Muscle of leg (tissue), 16 donors: ENCODE results near the gene MID1IP1. TPM values are rescaled to one million over a fixed set of nuclear protein-coding genes. Genes with fewer than 3 reads are reported as not detected.

ENCODE experiments used
- DNase-seq: peaks from one replicate; pipeline ENCODE4 v3.0.0; 2013
- H3K27ac ChIP-seq: one replicate; pipeline ENCODE4 v1.5.1; 2013; ENCODE audit warnings: mild to moderate bottlenecking, low read length, control low read depth
- H3K27me3 ChIP-seq: one replicate; pipeline ENCODE4 v1.6.1; 2013; ENCODE audit warnings: low read length; ENCODE audit not compliant: control insufficient read depth, insufficient read depth
- H3K36me3 ChIP-seq: one replicate; pipeline ENCODE4 v1.6.1; 2013; ENCODE audit warnings: low read length; ENCODE audit not compliant: control insufficient read depth, insufficient read depth
- H3K4me1 ChIP-seq: one replicate; pipeline ENCODE4 v1.6.1; 2013; ENCODE audit warnings: low read length; ENCODE audit not compliant: control insufficient read depth, insufficient read depth
- H3K4me3 ChIP-seq: one replicate; pipeline ENCODE4 v1.5.1; 2013; ENCODE audit warnings: low read length, control low read depth
- H3K9me3 ChIP-seq: replicated peaks from 2 replicates; pipeline ENCODE4 v1.6.1; 2013; ENCODE audit warnings: low read depth, low read length; ENCODE audit not compliant: control insufficient read depth
- WGBS: methylation state at CpG from one replicate; pipeline ENCODE4 v1.1.5; 2013; ENCODE audit warnings: missing lambda C conversion rate; ENCODE audit not compliant: insufficient coverage; 5-methylcytosine and 5-hydroxymethylcytosine counted together
- long read RNA-seq, 11 donors: transcript quantifications; one replicate each; lab custom pipeline, GENCODE V29; 2026
- polyA plus RNA-seq, 8 donors: library from polyadenylated mRNA; unstranded; fragments of 120-200 nt; gene quantifications; one replicate each; pipeline versions ENCODE4 v1.2.1 to v1.2.3, GENCODE V29; 2013; ENCODE audit warnings: inconsistent platforms in 1 of 8, low replicate concordance in 1 of 8; ENCODE audit not compliant: insufficient read length in 8 of 8, insufficient read depth in 1 of 8
- total RNA-seq: library from RNA; stranded (reverse); fragments of 120-200 nt; gene quantifications from one replicate; pipeline ENCODE4 v1.2.4, GENCODE V29; 2013

MID1IP1 gene, protein sequence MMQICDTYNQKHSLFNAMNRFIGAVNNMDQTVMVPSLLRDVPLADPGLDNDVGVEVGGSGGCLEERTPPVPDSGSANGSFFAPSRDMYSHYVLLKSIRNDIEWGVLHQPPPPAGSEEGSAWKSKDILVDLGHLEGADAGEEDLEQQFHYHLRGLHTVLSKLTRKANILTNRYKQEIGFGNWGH
- total RNA-seq, result 9.7 TPM
- 10 to 100 TPM; 11.8 to 18.0 (median 15.1) TPM for polyA plus RNA-seq
- long read RNA-seq, donor 1, partial matches to known transcripts, result 0 of 1 reads
- long read RNA-seq, donor 1, other reads (novel, unspliced or antisense), result 0 of 1 reads
- long read RNA-seq, donor 2, result 0 reads
- long read RNA-seq, donor 3, partial matches to known transcripts, result 0 of 3 reads
- long read RNA-seq, donor 3, other reads (novel, unspliced or antisense), result 0 of 3 reads
- long read RNA-seq, donor 4, transcript MID1IP1-201 (2 exons, 2,536 nt), result major isoform, 8 of 8 reads
- long read RNA-seq, donor 4, partial matches to known transcripts, result 0 of 8 reads
- long read RNA-seq, donor 4, other reads (novel, unspliced or antisense), result 0 of 8 reads
- long read RNA-seq, donor 5, transcript MID1IP1-201 (2 exons, 2,536 nt), result major isoform, 9 of 39 reads
- long read RNA-seq, donor 5, partial matches to known transcripts, result 29 of 39 reads
- long read RNA-seq, donor 5, other reads (novel, unspliced or antisense), result 0 of 39 reads
- long read RNA-seq, donor 6, transcript MID1IP1-201 (2 exons, 2,536 nt), result major isoform, 6 of 6 reads
- long read RNA-seq, donor 6, partial matches to known transcripts, result 0 of 6 reads
- long read RNA-seq, donor 6, other reads (novel, unspliced or antisense), result 0 of 6 reads
- long read RNA-seq, donor 7, transcript MID1IP1-201 (2 exons, 2,536 nt), result major isoform, 5 of 5 reads
- long read RNA-seq, donor 7, partial matches to known transcripts, result 0 of 5 reads
- long read RNA-seq, donor 7, other reads (novel, unspliced or antisense), result 0 of 5 reads
- long read RNA-seq, donor 8, partial matches to known transcripts, result 8 of 11 reads
- long read RNA-seq, donor 8, other reads (novel, unspliced or antisense), result 0 of 11 reads
- long read RNA-seq, donor 9, transcript MID1IP1-201 (2 exons, 2,536 nt), result major isoform, 7 of 7 reads
- long read RNA-seq, donor 9, partial matches to known transcripts, result 0 of 7 reads
- long read RNA-seq, donor 9, other reads (novel, unspliced or antisense), result 0 of 7 reads
- long read RNA-seq, donor 10, partial matches to known transcripts, result 0 of 3 reads
- long read RNA-seq, donor 10, other reads (novel, unspliced or antisense), result 0 of 3 reads
- long read RNA-seq, donor 11, partial matches to known transcripts, result 0 of 3 reads
- long read RNA-seq, donor 11, other reads (novel, unspliced or antisense), result 0 of 3 reads

DNA sequence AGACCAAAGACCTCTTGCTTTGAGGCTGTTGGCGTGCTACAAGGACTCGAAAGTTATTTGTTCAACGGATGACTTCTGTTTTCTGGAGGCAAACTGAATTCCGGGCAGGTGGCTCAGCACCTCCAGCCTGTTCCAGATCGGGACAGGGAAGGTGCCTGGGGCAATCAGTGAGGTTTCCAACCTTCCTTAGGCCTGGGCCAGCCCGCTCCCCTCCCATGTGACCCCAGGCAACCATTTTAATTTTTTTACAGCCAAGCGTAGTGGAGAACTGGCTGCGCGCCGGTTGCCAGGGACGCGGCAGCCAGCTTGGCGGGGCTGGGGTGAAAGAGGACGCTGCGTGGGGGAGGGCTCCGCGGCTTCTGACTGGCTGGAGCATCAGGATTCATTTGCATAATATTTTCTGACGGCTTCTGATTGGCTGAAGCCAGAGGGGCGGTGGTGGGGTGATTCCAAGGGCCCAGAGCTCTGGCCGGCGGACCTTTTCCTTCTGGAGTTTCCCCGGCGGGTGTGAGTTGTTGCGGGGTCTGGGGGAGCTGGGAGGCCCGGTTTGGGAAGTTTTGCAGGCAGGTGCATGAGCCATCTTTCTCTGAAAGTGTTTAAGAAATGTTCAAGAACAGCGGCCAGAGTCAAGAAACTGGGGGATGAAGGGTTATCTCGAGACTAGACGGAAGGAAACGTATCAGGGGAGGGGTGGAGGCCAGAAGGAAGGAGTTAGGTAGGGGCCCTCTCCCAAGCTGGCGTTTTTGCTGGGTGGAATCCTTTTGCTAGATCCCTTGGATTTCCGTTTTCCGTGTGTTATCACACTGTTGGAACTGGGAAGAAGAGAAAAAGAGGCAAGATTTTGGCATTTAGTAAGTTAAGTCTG lies at the start of gene MID1IP1:
Gene MID1IP1 (plus strand): TSS at position 479 of the 865 bp plus-strand sequence. CDS start 3,488 bp downstream, outside the sequence.
- H3K9me3 ChIP-seq, result no peaks in the 10 kb centered on the region
- H3K36me3 ChIP-seq, result no peaks in the 10 kb centered on the region
- H3K27me3 ChIP-seq, result peaks cover 8% of the 10 kb centered on the region
- 20% methylated on average over 20 of the region's 32 CpGs for WGBS
- H3K4me1 ChIP-seq, result peaks cover 17% of the 10 kb centered on the region
- H3K4me3 ChIP-seq, result peak within 1 kb of the TSS; percentile 53
- peak; percentile 97 for DNase-seq
- peak within 1 kb of the TSS; percentile 91 for H3K27ac ChIP-seq

DNA sequence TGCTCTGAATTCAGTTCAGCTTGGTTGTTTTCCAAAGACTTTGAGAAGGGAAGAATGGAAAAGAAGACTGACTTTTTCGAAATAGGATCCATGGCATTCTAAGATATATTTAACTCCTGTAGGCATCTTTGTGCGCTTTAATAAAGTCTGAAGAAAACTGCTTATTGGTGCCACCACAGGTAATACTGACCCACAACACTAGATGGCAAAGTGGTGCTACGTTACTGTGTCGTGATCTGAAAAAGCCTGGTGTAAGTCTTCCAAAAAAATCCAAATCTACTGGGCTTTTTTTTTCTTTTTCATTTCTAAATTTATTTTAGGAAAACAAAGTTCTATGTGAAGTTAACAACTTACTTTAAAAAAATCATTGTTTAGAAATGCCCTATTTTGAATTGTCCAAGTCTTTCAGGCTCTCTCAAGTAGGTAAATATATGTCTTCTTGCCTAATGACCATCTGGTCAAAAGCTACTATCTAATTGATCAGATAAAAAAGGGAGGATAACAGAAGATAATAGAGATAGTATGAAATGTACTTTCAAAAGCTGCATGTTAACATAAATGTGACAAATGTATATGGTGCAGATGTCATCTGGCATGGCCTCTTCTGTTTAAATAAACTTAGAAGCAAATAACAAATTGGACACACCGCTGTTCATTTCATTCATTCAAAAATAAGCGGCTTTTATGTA lies 47.0 kb upstream of the MID1IP1 start:
- no CpG with 5 or more reads among the region's 6 CpGs for WGBS
- no peak overlapping the region for H3K27ac ChIP-seq
- peak; percentile 65 for DNase-seq
- H3K36me3 ChIP-seq, result no peaks in the 10 kb centered on the region
- H3K27me3 ChIP-seq, result peaks cover 17% of the 10 kb centered on the region
- no peak overlapping the region for H3K4me3 ChIP-seq
- no peaks in the 10 kb centered on the region for H3K4me1 ChIP-seq
- H3K9me3 ChIP-seq, result no peaks in the 10 kb centered on the region

DNA sequence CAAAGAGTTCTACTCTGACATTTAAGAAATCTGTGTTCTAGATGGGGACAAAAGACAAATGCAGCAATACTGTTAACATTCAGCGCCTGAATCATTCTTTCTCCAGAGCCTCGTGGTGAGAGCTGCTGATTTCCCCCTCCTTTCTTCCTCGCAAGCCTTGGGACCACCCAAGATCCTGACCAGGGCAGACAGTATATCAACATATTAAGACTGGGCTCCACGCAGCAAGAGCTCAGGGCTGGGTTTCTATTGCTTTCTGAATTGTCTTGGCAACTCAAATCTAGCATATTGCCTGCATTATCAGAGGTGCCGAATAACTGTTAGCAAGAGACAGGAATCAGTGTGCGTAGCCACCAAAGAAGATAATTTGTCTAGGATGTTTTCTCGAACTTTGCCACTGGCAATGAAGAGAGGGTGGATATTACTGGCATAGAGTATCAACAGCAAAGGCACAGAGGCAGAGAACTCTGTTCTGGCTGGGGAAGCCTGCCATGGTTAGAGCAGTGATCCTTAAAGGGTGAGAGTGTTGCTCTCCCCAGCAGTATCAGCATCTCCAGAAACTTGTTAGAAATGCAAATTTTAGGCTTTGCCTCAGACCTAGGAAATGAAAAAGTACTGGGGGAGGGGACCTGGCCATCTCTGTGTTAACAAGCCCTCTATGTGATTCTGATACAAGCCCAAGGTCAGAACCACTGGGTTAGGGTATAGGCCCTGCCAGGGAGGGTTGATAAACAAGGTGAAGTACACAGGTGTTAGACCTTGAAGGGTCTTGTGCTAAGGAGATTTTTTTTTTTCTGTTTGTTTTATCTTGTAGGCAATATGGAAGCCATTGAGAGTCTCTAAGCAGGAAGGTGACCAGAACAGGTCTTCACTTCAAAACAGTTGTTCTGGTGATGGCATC lies 46.2 kb upstream of the MID1IP1 start:
- Histone ChIP-seq H3K27me3 (peaks cover 15% of the 10 kb centered on the region), H3K36me3 (no peaks in the 10 kb centered on the region), H3K9me3 (no peaks in the 10 kb centered on the region), H3K27ac (no peak overlapping the region), H3K4me3 (no peak overlapping the region), H3K4me1 (no peaks in the 10 kb centered on the region)
- DNase-seq, result peak; percentile 46
- WGBS, result 50% methylated on average over 7 of the region's 7 CpGs

- no peaks in the 10 kb centered on the region for H3K36me3 ChIP-seq
- peaks cover 5% of the 10 kb centered on the region for H3K27me3 ChIP-seq
- no peak overlapping the region for H3K27ac ChIP-seq
- no peaks in the 10 kb centered on the region for H3K4me1 ChIP-seq
- no CpG with 5 or more reads among the region's 1 CpG for WGBS
- no peaks in the 10 kb centered on the region for H3K9me3 ChIP-seq
- DNase-seq, result no peak
- H3K4me3 ChIP-seq, result no peak overlapping the region
Observed at GRCh38 chrX:38760883-38761282, 40.4 kb upstream of the MID1IP1 start.

DNA sequence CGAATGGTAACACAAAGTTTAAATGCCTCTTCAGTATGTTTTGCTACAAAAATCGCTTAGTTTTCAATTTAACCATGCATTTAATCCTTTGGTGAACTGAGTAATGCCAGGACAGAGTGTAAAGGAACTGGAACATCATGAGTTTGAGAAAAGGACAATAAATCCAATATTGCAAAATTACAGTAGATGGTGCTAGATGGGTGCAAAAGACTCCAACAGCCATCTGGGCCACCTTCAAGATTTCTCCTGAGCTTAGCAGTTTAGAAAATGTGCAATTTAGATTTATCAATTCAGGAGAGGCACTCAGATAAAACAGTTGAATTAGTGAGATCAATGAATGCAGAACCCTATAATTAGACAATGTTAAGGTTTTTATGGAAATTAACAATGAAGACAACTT lies 33.2 kb upstream of the MID1IP1 start:
- DNase-seq, result peak; percentile 51
- WGBS, result no CpG with 5 or more reads among the region's 2 CpGs

DNA sequence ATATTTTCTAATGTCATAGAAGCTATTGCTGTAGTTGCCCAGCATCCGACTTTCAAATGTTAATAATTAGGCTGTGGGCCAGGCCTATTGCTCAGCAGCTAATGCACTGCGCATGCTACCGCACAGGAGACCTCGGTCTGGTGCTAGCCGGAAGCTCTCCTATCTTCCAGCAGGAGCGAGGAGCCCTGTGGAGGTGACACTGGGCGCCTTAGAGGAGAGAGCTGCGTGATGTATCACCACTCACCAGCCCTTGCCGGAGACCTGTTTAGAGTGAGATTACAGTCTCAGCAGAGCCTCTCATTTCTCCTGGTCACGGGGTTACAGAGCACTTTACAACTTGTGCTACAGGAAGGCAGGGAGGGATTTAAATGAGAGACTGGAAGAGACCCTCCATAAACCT lies 31.1 kb upstream of the MID1IP1 start:
- no peaks in the 10 kb centered on the region for H3K36me3 ChIP-seq
- DNase-seq, result no peak
- no peaks in the 10 kb centered on the region for H3K4me1 ChIP-seq
- no peak overlapping the region for H3K4me3 ChIP-seq
- no peak overlapping the region for H3K27ac ChIP-seq
- no peaks in the 10 kb centered on the region for H3K9me3 ChIP-seq
- WGBS, result 72% methylated on average over 6 of the region's 10 CpGs
- H3K27me3 ChIP-seq, result peaks cover 12% of the 10 kb centered on the region

More for the DNA sequence above, 33.2 kb upstream of the MID1IP1 start:
- Histone ChIP-seq H3K27ac (no peak overlapping the region), H3K4me1 (no peaks in the 10 kb centered on the region), H3K4me3 (no peak overlapping the region), H3K9me3 (no peaks in the 10 kb centered on the region), H3K36me3 (no peaks in the 10 kb centered on the region), H3K27me3 (peaks cover 11% of the 10 kb centered on the region)

DNA sequence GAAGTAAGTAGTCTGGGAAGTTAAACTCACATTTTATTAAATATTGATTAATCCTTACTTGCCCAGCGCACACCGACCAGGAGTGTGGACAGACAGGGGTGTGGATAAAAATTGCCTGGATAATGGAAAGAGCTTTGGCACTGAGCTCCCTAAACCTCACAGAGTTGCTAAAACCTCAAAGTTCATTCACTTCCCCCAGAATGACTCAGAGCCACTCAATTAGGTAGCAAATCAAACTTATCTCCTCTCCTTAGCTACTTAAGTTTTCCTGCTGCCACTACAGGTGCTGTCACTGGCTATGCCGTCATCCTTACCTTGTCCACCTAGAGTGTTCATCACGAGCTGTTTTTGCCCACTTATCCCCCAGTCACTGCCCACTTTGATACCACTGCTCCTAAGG lies 27.0 kb upstream of the MID1IP1 start:
- no peak for DNase-seq
- Histone ChIP-seq H3K27me3 (peaks cover 14% of the 10 kb centered on the region), H3K4me1 (no peaks in the 10 kb centered on the region), H3K4me3 (no peak overlapping the region), H3K27ac (no peak overlapping the region), H3K36me3 (no peaks in the 10 kb centered on the region), H3K9me3 (no peaks in the 10 kb centered on the region)
- 51% methylated on average over 2 of the region's 4 CpGs for WGBS

DNA sequence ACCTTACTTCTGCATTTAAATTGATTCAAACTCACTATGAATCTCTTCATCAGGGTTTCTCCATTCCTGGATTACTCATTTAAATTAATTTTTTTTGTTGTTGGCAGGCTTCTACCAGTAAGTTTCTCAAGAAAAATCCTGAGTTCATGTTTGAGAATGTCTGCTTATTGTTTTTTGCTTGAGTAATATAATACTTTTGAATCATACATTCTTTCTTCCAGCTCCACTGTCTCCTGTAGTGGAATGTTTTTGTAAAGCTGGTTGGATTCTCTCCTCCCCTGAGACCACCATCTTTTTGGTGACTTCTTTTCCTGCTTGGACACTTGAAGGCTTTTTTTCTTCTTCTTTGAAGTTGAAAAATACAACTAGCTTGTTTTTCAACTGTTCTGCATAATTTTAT lies 4.3 kb upstream of the MID1IP1 start:
- Histone ChIP-seq H3K9me3 (no peaks in the 10 kb centered on the region), H3K4me1 (peaks cover 3% of the 10 kb centered on the region), H3K36me3 (no peaks in the 10 kb centered on the region), H3K4me3 (no peak overlapping the region), H3K27me3 (peaks cover 11% of the 10 kb centered on the region), H3K27ac (no peak overlapping the region)
- peak; percentile 6 for DNase-seq
